ENCODE data around the gene LACTB.

- TF ChIP-seq CTCF (IDR thresholded peaks at IDR 0.05; ENCODE audit: low read length) (no peak), EZH2 (IDR thresholded peaks at IDR 0.05; ENCODE audit: borderline replicate concordance, low read length) (no peak)
These were observed 15.1 kb downstream of the LACTB start for GRCh38 chr15:63136742-63137141.
